Duodenal mucosa (tissue), 2 donors: ENCODE measurements around the gene TFRC.

ENCODE experiments used
- H3K27ac ChIP-seq: one replicate; pipeline ENCODE4 v1.7.0; 2013; ENCODE audit warnings: low read depth, low read length
- H3K27me3 ChIP-seq, 2 donors: one replicate each; pipeline ENCODE4 v1.7.0; 2013; ENCODE audit warnings: low read length in 2 of 2, control low read depth in 1 of 2; ENCODE audit not compliant: insufficient read depth in 2 of 2, control insufficient read depth in 1 of 2
- H3K36me3 ChIP-seq, 2 donors: one replicate each; pipeline ENCODE4 v1.7.0; 2013; ENCODE audit warnings: low read length in 2 of 2, control low read depth in 1 of 2; ENCODE audit not compliant: insufficient read depth in 2 of 2, control insufficient read depth in 1 of 2
- H3K4me1 ChIP-seq, 2 donors: one replicate each; pipeline ENCODE4 v1.7.0; 2013; ENCODE audit warnings: low read length in 2 of 2, control low read depth in 1 of 2; ENCODE audit not compliant: insufficient read depth in 2 of 2, control insufficient read depth in 1 of 2
- H3K4me3 ChIP-seq, 2 donors: one replicate each; pipeline ENCODE4 v1.7.0; 2013; ENCODE audit warnings: low read length in 2 of 2, low read depth in 1 of 2
- H3K9ac ChIP-seq, 2 donors: one replicate each; pipeline ENCODE4 v1.7.0; 2013; ENCODE audit warnings: low read length in 2 of 2, low read depth in 1 of 2
- H3K9me3 ChIP-seq, 2 donors: one replicate each; pipeline ENCODE4 v1.7.0; 2013; ENCODE audit warnings: low read length in 2 of 2, control low read depth in 1 of 2; ENCODE audit not compliant: control insufficient read depth in 1 of 2

TFRC gene

DNA sequence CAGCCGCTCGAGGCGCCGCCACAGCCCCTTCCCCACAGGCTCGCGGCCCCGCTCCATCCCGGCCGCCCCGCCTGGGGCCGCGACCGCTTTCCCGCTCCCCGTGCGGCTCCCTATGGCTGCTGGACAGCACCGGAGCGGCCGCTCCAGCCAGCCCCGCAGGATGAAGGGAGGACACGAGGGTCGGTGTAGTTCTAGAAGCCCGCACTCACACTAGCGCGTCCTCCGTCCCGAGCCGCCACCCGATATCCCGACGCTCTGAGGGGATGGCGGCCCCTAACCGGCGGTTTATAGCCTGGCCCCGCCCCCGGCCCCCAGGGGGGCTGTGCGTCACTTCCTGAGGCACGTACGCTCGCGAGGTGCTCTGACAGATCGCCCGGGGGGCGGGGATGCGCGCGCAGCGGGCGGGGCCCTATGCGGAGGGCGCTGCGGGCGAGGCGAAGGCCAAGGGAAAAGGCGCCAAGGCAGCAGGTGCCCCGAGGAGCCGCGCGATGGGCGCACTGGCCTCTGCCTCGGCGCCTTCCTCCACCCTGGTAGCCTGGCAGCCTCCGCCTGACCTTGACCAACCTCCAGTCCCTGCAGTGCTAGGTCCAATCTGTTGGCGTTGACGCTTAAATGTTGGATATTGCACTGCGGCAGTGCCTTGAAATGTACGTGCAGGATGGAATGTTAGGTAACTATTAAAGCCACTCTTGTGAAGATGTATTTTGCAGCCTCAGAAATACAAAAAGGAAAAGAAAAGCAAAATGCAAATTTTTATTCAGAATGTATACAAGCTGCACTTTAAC, at the start of gene TFRC:
Gene TFRC, minus strand, starts transcription at position 257 of the 785 bp plus-strand sequence. CDS start 4,991 bp downstream, outside the sequence.
- H3K4me1 ChIP-seq, result peaks cover 19 to 27% of the 10 kb centered on the region in 2 donors
- H3K9me3 ChIP-seq, result no peaks in the 10 kb centered on the region
- H3K4me3 ChIP-seq, result peak within 1 kb of the TSS; percentile 81 to 95
- no peaks in the 10 kb centered on the region for H3K36me3 ChIP-seq
- H3K9ac ChIP-seq, result peak within 1 kb of the TSS; percentile 74 to 91
- no peaks in the 10 kb centered on the region for H3K27me3 ChIP-seq
- H3K27ac ChIP-seq, result peak within 1 kb of the TSS; percentile 96

DNA sequence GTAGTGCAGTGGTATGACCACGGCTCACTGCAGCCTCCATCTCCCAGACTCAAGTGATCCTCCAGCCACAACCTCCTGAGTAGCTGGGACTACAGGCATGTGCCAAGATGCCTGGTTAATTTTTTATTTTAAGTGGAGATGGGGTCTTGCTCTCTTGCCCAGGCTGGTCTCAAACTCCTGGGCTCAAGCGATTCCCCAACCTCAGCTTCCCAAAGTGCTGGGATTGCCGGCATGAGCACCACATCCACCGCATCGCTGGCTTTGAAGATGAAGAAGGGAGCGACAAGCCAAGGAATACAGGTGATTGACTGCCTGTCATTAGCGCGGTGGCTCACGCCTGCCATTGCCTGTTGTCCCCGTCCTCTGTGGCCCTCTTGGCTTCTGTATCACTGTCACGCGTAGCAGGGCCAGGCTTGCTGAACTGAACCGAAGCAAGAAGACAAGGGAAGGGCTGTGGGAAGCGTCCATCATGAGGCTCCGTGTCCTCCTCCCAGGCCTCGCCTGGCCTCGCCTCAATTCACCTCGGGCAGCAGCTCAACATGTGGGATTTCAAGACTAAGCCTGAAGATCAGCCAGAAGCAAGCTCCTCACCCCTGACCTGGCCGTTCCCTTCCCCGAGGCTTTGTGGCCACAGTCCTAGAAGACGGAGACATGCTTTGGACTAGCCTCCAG, 46.4 kb upstream of the TFRC start:
- Histone ChIP-seq H3K27ac (no peak overlapping the region), H3K36me3 (no peaks in the 10 kb centered on the region), H3K27me3 (no peaks in the 10 kb centered on the region)

DNA sequence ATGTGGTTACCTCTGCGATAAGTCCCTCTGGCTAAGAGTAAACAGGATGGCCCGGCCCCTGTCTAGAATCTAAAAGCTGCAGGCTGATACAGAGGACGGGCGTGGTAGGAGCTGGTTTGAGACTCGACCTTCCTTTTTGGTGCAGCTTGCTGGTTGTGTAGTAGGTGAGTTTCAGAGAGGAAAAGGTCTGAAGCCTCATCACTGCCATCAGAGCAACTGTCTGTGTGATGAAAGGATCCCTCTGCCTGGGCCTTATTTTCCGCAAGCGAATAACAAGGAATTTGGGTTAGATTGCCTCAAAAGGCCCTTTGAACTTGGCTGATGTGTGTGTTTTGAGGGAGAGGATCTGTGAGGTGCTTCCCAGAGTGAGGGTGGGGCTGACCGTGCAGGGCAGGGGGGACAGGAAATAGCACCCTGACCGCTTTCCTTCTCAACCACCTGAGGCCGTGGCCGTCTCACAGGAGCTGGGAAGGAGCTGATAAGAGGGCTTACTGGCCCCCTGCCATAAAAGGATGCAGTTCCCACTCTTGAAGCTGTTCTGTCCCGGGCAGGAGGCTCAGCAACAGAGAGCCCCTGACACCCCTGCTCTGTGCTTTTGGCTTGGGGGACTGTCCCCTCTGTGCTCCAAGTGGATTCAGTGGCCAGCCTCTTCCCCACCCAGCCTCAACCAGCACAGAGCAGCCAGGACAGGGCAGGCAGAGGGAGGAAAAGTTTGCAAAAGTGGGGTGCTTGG, 45.6 kb upstream of the TFRC start:
- H3K36me3 ChIP-seq, result no peaks in the 10 kb centered on the region
- H3K27me3 ChIP-seq, result no peaks in the 10 kb centered on the region
- no peaks in the 10 kb centered on the region for H3K9me3 ChIP-seq
- H3K4me1 ChIP-seq, result peaks cover 11 to 21% of the 10 kb centered on the region in 2 donors
- no peak overlapping the region for H3K9ac ChIP-seq
- no peak overlapping the region for H3K27ac ChIP-seq
- peak overlapping the region in 1 of 2 donors; percentile 13 for H3K4me3 ChIP-seq

More for the DNA sequence above, 46.4 kb upstream of the TFRC start:
- H3K4me3 ChIP-seq, result no peak overlapping the region
- no peaks in the 10 kb centered on the region for H3K9me3 ChIP-seq
- peaks cover 11 to 14% of the 10 kb centered on the region in 2 donors for H3K4me1 ChIP-seq
- no peak overlapping the region for H3K9ac ChIP-seq

DNA sequence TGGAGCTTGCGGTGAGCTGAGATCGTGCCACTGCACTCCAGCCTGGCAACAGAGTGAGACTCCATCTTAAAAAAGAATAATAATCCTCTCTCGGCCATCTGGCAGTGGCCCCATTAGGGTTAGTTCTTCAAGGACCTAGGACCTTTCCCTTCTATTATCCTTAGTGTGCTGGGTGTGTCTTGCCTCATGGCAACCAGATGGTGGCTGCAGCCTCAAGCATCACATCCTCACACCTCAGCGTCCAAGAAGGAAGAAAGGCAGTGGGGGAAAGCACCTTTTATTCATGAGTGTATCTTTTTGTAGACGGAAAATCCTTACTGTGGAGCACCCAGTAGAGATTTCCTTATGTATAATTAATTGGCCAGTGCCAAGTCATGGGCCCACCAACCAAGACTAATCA, 42.7 kb upstream of the TFRC start:
- Histone ChIP-seq H3K4me3 (no peak overlapping the region), H3K36me3 (no peaks in the 10 kb centered on the region), H3K9me3 (no peaks in the 10 kb centered on the region)

DNA sequence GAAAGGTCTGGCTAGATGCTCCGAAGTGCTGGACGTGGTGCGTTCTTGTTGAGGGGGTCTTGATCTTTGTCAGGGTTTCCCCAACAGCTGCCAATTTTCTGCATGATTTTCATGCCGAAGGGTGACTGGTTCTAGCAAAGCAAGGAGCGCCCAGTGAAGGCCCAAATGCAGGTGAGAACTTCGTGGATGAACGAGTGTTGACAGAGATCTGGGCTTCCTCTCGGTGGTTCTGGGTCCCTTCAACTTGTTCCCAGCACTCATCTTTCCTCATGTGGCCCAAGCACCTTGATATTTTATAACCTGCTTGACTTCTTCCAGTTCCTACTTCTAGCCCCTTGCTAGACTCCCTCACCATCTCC, 40.8 kb upstream of the TFRC start:
- Histone ChIP-seq H3K27ac (no peak overlapping the region), H3K4me3 (no peak overlapping the region), H3K9ac (no peak overlapping the region), H3K27me3 (no peaks in the 10 kb centered on the region), H3K9me3 (no peaks in the 10 kb centered on the region), H3K36me3 (no peaks in the 10 kb centered on the region), H3K4me1 (peaks cover 10 to 16% of the 10 kb centered on the region in 2 donors)

More for the DNA sequence above, 42.7 kb upstream of the TFRC start:
- Histone ChIP-seq H3K9ac (no peak overlapping the region), H3K27me3 (no peaks in the 10 kb centered on the region), H3K27ac (no peak overlapping the region), H3K4me1 (peaks cover 11 to 22% of the 10 kb centered on the region in 2 donors)

DNA sequence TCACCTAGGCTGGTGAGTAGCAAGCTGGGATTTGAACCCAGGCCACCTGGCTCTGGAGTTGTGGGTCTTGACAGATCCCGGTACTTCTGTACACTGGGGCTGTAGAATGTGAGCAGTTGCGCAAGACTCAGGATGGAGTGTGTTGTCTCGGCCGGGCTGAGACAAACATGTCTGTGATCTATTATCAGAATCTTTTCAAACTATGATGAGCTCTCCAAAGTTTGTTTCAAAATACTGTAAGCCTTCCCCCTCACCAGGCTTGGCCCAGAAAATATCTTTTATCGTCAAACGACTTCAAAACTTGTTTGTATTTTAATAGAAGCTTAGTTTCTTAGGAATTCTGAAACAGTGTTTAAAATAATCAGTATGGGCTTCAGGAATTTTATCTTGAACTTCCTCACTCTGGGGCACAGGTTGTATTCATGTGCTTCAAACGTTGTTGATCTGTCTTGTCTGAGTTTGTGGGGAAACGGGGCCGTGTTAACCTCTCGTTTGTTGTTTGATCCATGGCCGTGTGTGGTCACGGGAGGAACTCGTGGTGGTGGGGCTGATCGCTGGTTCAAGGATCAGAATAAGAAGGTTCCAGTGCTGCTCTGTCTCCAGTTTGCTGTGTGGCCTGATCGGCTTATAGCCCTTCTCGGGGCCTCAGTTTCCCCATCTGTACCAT, 40.3 kb upstream of the TFRC start:
- H3K9me3 ChIP-seq, result no peaks in the 10 kb centered on the region
- H3K9ac ChIP-seq, result no peak overlapping the region
- no peak overlapping the region for H3K4me3 ChIP-seq
- no peaks in the 10 kb centered on the region for H3K27me3 ChIP-seq
- no peak overlapping the region for H3K27ac ChIP-seq
- peaks cover 4 to 11% of the 10 kb centered on the region in 2 donors for H3K4me1 ChIP-seq
- no peaks in the 10 kb centered on the region for H3K36me3 ChIP-seq

DNA sequence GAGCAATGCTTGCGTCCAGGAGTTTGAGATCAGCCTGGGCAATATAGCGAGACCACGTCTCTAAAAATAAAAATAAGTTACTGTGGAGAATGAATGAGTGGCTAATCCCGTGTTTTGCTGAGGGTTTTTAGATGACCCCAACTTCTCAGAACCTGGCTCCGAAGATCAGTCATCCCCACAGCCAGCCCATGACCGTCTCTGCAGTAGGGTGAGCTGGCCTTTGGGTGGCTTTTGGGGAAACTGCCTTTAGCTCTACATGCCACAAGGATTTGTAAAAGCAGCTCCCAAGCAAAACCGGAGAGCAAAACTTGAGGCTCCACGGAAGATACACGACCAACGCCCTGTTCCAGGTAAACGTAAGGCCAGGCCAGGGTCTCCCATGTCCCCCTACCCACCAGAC, 39.2 kb upstream of the TFRC start:
- Histone ChIP-seq H3K27ac (no peak overlapping the region), H3K27me3 (no peaks in the 10 kb centered on the region), H3K9me3 (no peaks in the 10 kb centered on the region), H3K36me3 (no peaks in the 10 kb centered on the region), H3K4me3 (no peak overlapping the region), H3K9ac (no peak overlapping the region), H3K4me1 (peaks cover 0 to 7% of the 10 kb centered on the region in 2 donors)

DNA sequence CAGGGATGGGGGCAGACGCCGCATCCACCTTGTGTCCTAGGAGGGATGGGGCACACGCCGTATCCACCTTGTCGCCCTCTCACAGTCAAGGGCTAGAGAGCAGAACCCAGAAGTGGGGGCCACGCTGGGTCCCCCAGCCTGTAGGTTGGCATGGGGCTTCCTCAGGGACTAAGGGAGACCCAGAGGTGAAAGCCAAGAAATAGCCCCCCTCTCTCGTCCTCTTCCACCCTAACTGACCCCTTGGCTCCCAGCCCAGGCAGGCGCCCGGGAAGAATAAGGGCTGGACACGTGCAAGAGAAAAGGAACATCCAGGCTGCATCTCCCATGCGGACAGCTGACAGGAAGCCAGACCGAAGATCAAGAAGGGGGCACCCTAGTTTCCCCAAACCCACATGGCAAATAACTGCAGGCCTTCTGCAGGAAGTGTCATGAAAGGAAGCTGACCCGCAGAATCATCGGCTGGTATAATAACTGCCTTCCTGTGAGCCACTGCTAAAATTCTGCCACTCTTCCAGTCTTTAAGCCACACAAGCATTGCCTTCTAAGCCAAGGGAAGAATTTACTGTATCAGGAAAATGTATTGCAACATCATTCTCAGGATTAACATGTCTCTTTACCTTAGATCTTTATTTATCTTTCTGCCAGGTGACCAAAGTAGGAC, 38.5 kb upstream of the TFRC start:
- H3K36me3 ChIP-seq, result no peaks in the 10 kb centered on the region
- H3K9ac ChIP-seq, result no peak overlapping the region

DNA sequence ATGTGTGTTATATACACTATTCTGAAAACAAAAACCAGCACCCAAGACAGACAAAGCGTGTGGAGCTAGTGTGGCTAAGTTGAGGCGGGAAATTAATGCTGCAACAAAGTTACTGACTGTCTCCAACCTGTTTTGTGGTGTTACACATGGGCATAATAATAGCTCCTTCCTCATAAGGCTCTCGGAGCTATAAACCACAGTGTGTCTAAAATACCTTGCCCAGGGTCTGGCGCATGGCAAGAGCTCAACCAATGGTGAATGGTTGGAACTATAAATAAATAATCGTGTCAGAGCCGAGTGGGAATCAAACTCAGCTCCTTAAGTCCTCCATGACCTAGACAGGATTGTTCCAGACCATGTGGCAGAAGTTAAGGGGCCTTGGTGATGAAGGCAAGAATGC, 35.9 kb upstream of the TFRC start:
- no peak overlapping the region for H3K4me3 ChIP-seq
- H3K27ac ChIP-seq, result no peak overlapping the region
- H3K36me3 ChIP-seq, result no peaks in the 10 kb centered on the region
- no peak overlapping the region for H3K9ac ChIP-seq
- peaks cover 0 to 4% of the 10 kb centered on the region in 2 donors for H3K4me1 ChIP-seq
- H3K27me3 ChIP-seq, result no peaks in the 10 kb centered on the region
- H3K9me3 ChIP-seq, result no peaks in the 10 kb centered on the region

More for the DNA sequence above, 38.5 kb upstream of the TFRC start:
- no peaks in the 10 kb centered on the region for H3K9me3 ChIP-seq
- no peaks in the 10 kb centered on the region for H3K27me3 ChIP-seq
- H3K4me3 ChIP-seq, result no peak overlapping the region
- H3K27ac ChIP-seq, result no peak overlapping the region
- peaks cover 0 to 7% of the 10 kb centered on the region in 2 donors for H3K4me1 ChIP-seq
